NB4 (cell line): ENCODE results near the gene PEX11B.

Experiments
- CTCF ChIP-seq: IDR thresholded peaks from one replicate; pipeline ENCODE4 v1.5.1; 2012; ENCODE audit warnings: low read depth, low read length
- MAX ChIP-seq: IDR thresholded peaks from 2 replicates; pipeline ENCODE4 v1.6.1; 2011; ENCODE audit warnings: low read depth, low read length
- POLR2A ChIP-seq: IDR thresholded peaks from 2 replicates; pipeline ENCODE4 v1.6.1; 2011; ENCODE audit warnings: mild to moderate bottlenecking; ENCODE audit not compliant: insufficient read length; ENCODE audit errors: extremely low read depth

GRCh38 chr1:145963265-145964019 is 44.9 kb upstream of the PEX11B start:
- TF ChIP-seq CTCF, result no peak
- TF ChIP-seq POLR2A, result no peak
- TF ChIP-seq MAX, result peak; percentile 81
